GM21717 (cell line): ENCODE measurements around the gene PAGE2.
"Not testable (repeated sequence)": the region's sequence is repeated elsewhere in the genome, so short reads cannot be mapped to it uniquely, and the experiment has no call there.

Experiments
- ATAC-seq: cut with Tn5 transposase; IDR thresholded peaks from one replicate; pipeline ENCODE4 v1.9.1; 2021; ENCODE audit warnings: mild to moderate bottlenecking, moderate library complexity; ENCODE audit not compliant: unreplicated experiment

The PAGE2 gene

DNA sequence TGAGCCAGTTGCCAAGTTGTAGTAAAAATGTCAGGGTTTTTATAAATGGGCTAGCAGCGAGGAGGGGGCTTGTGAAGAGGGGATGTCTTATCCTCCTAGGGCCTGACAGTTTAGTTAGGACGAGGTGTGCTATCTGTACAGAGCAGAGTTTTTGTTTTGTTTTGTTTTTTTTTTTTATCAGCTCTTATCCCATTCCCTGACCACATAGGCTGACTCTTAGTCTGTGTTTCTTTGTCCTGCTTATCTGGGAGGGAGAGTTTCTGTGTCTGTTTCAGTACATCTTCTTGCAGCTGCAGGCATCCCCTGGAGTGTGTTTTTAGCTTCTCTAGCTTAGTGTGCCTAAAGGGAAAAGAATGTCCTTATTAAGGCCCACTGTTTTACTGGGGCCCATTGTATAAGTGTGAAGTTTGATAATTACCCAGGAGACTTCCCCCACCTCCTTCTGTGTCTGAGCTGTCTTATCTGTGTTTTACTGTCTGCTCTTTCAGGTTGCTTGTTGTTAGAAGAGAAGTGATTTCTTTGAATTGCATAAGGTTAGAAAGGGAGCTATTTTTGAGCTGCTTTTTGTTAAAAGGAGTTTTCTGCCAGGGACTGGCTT is 32.0 kb downstream of the PAGE2 start:
- ATAC-seq = no peak

DNA sequence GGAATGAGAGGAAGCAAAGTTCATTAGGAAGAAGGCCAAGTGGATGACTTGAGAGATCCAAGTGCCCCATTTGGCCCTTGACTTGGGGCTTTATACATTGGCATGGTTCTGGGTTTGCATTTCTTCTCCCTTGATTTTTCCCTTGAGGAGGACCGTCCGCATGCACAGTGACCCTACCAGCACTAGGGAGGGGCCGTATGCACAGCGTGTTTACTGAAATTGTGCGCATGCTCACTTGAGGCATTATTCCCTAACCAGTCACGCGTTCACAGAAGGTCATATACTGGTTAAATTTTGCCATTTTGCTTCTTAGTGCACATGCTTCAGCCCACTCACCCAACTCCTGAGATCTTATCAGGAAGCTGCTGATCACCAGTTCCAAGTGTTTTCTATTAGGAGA is 35.1 kb downstream of the PAGE2 start:
- ATAC-seq = no peak

DNA sequence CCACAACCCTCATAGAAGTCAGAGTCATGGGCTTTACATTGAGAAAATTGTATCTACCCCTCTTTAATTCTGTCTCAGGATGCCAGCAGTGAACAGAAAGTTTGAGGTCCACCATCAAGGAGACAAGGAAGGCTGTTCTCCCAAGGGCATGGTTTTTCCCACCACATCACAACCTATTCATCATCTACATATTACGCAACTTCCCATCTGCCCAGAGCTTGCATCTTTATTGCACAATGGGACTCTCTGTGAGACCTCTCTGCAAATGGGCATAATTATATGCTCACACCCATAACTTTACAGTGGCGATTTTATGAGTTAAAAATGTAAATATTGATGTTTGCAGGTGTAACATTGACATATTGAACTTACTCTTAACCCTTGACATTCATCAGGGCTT is 38.9 kb downstream of the PAGE2 start:
- no peak for ATAC-seq

DNA sequence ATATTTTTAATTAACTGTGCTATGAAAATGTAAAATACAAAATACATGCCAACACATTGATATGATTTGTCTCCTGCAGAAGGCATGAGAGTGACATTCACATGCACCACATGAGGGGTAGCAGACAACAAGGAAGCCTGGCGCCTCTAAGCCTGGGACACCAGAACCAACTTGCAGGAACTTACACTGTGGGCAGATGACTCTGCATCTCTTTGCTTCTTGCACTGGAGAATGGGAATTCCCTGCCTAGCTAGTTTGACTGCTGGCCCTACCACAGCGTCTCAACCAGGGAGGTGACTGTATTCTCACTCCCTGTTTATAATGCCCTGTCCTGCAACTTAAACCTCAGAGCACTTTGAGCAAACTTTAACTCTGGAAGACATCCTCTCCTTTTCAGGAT is 40.5 kb downstream of the PAGE2 start:
- ATAC-seq = no peak

GRCh38 chrX:55130481-55130880 is 41.7 kb downstream of the PAGE2 start:
- ATAC-seq = no peak

GRCh38 chrX:55132416-55132815 is 43.6 kb downstream of the PAGE2 start:
- no peak for ATAC-seq

- no peak for ATAC-seq
Observed at GRCh38 chrX:55135171-55135570, 46.4 kb downstream of the PAGE2 start.

GRCh38 chrX:55140800-55141199 is 52.0 kb downstream of the PAGE2 start:
- ATAC-seq = not testable (repeated sequence)
